ENCODE results near the gene CD209.

DNA sequence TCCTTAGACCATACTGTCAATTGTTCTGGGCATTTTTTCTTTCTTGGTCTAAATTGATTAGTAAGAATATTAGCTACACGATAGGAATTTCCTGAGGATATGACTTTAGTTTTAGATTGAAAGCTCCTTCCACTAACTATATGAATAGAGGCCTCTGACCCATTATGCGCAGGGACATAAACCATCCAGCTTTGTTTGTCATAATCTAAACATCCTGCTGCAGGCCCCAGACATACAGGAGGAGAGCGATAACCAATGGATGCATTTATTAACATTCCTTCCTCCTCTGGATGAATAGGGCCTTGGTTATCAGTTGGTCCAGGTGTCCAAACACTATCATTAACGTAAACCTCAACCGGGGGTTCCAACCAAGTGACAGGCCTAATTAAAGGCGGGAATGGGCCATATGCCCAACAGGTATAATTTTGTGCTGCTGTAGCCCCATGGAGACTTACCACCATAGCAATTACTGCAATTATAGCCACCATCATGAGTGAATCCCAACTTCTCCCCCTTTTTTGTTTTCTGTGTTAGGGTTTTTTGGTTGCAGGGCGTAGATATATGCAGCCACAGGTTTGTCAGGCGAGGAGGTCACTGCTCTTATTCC lies 48.3 kb upstream of the CD209 start:
- TF ChIP-seq, protein P1, sequence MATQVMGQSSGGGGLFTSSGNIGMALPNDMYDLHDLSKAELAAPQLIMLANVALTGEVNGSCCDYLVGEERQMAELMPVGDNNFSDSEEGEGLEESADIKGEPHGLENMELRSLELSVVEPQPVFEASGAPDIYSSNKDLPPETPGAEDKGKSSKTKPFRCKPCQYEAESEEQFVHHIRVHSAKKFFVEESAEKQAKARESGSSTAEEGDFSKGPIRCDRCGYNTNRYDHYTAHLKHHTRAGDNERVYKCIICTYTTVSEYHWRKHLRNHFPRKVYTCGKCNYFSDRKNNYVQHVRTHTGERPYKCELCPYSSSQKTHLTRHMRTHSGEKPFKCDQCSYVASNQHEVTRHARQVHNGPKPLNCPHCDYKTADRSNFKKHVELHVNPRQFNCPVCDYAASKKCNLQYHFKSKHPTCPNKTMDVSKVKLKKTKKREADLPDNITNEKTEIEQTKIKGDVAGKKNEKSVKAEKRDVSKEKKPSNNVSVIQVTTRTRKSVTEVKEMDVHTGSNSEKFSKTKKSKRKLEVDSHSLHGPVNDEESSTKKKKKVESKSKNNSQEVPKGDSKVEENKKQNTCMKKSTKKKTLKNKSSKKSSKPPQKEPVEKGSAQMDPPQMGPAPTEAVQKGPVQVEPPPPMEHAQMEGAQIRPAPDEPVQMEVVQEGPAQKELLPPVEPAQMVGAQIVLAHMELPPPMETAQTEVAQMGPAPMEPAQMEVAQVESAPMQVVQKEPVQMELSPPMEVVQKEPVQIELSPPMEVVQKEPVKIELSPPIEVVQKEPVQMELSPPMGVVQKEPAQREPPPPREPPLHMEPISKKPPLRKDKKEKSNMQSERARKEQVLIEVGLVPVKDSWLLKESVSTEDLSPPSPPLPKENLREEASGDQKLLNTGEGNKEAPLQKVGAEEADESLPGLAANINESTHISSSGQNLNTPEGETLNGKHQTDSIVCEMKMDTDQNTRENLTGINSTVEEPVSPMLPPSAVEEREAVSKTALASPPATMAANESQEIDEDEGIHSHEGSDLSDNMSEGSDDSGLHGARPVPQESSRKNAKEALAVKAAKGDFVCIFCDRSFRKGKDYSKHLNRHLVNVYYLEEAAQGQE (IDR thresholded peaks at IDR 0.05; ENCODE audit: insufficient read depth in 1 of 2, low read depth in 2 of 2, low read length in 2 of 2) = no peak
- no peak for TF ChIP-seq POLR2AphosphoS5 (IDR thresholded peaks at IDR 0.05; ENCODE audit: low read depth, low read length)

Measured in PFSK-1 (cell line).